Mammary epithelial cell (primary cell): ENCODE data around the gene PHLDA1.

Source experiments
- EZH2 ChIP-seq: IDR thresholded peaks from 2 replicates; pipeline ENCODE4 v1.6.1; 2012; ENCODE audit warnings: low read length, inconsistent platforms, borderline replicate concordance
- TF ChIP-seq, protein P1 (sequence below), 2 donors: IDR thresholded peaks in 1 of 2; conservative IDR thresholded peaks in 1 of 2; 2 replicates each; pipeline ENCODE4 v1.5.1; 2011 to 2012; ENCODE audit warnings: inconsistent platforms in 2 of 2, low read length in 2 of 2, mild to moderate bottlenecking in 2 of 2, control low read depth in 1 of 2, low read depth in 1 of 2; ENCODE audit not compliant: insufficient read depth in 1 of 2; ENCODE audit errors: extremely low read depth in 1 of 2

DNA sequence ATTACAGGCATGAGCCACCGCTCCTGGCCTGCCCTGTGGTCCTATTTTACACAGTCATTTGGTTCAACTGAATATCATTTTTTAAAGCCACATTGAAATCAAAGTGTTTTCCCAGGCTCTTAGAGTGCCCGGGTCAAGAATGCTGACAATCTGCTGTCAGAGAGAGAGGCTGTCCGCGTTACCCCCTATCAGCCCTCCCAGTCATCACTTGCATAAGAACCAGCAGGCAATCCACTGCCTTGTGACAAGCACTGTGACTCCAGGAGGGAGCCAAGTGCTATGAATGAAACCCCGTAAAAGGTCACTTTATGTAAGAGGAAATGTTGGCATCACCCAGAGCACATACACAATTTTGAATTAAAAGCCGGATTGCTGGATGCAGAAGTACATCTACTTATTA lies 13.5 kb downstream of the PHLDA1 start:
- TF ChIP-seq, protein P1, sequence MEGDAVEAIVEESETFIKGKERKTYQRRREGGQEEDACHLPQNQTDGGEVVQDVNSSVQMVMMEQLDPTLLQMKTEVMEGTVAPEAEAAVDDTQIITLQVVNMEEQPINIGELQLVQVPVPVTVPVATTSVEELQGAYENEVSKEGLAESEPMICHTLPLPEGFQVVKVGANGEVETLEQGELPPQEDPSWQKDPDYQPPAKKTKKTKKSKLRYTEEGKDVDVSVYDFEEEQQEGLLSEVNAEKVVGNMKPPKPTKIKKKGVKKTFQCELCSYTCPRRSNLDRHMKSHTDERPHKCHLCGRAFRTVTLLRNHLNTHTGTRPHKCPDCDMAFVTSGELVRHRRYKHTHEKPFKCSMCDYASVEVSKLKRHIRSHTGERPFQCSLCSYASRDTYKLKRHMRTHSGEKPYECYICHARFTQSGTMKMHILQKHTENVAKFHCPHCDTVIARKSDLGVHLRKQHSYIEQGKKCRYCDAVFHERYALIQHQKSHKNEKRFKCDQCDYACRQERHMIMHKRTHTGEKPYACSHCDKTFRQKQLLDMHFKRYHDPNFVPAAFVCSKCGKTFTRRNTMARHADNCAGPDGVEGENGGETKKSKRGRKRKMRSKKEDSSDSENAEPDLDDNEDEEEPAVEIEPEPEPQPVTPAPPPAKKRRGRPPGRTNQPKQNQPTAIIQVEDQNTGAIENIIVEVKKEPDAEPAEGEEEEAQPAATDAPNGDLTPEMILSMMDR (conservative IDR thresholded peaks at IDR 0.05 in 1 of 2, IDR thresholded peaks at IDR 0.05 in 1 of 2; ENCODE audit: extremely low read depth in 1 of 2, insufficient read depth in 1 of 2, low read depth in 1 of 2, low read length in 2 of 2), result no peak
- no peak for TF ChIP-seq EZH2
